ENCODE results near the gene OPCML.
A peak's percentile ranks its signal among the peaks of the same experiment; 100 is the strongest.

The OPCML gene

GRCh38 chr11:132997396-132997795, 534.9 kb downstream of the OPCML start:
- H3K36me3 ChIP-seq (replicated peaks in 1 of 2; ENCODE audit: control insufficient read depth in 2 of 2, insufficient read depth in 2 of 2, low read length in 2 of 2): no peaks in the 10 kb centered on the region
- no peak overlapping the region for H3K14ac ChIP-seq (ENCODE audit: low read length)
- no peak overlapping the region for H3K9ac ChIP-seq (ENCODE audit: low read depth, low read length, poor library complexity)
- no peaks in the 10 kb centered on the region for H3K79me1 ChIP-seq (ENCODE audit: low read depth, low read length)
- H3K9me3 ChIP-seq (replicated peaks in 1 of 2; ENCODE audit: control insufficient read depth in 2 of 2, insufficient read depth in 1 of 2, low read depth in 1 of 2, low read length in 2 of 2): no peaks in the 10 kb centered on the region
- H2BK120ac ChIP-seq (ENCODE audit: low read depth, low read length): no peak overlapping the region
- no peak overlapping the region for H4K8ac ChIP-seq (ENCODE audit: low read depth, low read length)
- H2BK15ac ChIP-seq (ENCODE audit: low read length): no peak overlapping the region
- H3K4me2 ChIP-seq (ENCODE audit: insufficient read depth, low read length, poor library complexity, severe bottlenecking): no peak overlapping the region
- DNase-seq (ENCODE audit: low spot score): no peak
- H2BK12ac ChIP-seq (ENCODE audit: low read length): no peak overlapping the region
- H2AK5ac ChIP-seq (ENCODE audit: low read depth, low read length): no peak overlapping the region
- peaks cover 0 to 15% of the 10 kb centered on the region in 2 donors for H3K4me1 ChIP-seq (ENCODE audit: control insufficient read depth in 2 of 2, insufficient read depth in 1 of 2, low read depth in 1 of 2, low read length in 2 of 2)
- no peak overlapping the region for H3K4me3 ChIP-seq (ENCODE audit: low read length in 2 of 2)
- no peak overlapping the region for H4K91ac ChIP-seq (ENCODE audit: low read depth, low read length, poor library complexity)
- H3K27me3 ChIP-seq (ENCODE audit: control insufficient read depth in 3 of 3, insufficient read depth in 3 of 3, low read depth in 1 of 3, low read length in 3 of 3): peaks cover 0 to 12% (median 7%) of the 10 kb centered on the region in 3 experiments
- no peak overlapping the region for H3K27ac ChIP-seq (replicated peaks; ENCODE audit: low read length)
- H3K23ac ChIP-seq (ENCODE audit: low read depth, low read length, poor library complexity): no peak overlapping the region
- no CpG with 5 or more reads among the region's 5 CpGs for WGBS, 2 donors (ENCODE audit: extremely low coverage in 2 of 2, insufficient read length in 2 of 2, insufficient replicate concordance in 1 of 2)
- H3K4ac ChIP-seq (ENCODE audit: low read length): no peak overlapping the region
- H3K18ac ChIP-seq (ENCODE audit: low read length): no peak overlapping the region
- H2AFZ ChIP-seq (ENCODE audit: low read length): no peak overlapping the region
- no peak overlapping the region for H2BK5ac ChIP-seq (ENCODE audit: low read length)

- Histone ChIP-seq H3K4me3 (ENCODE audit: low read length in 2 of 2) (no peak overlapping the region), H3K14ac (ENCODE audit: low read length) (no peak overlapping the region), H3K79me1 (ENCODE audit: low read depth, low read length) (no peaks in the 10 kb centered on the region), H2BK5ac (ENCODE audit: low read length) (no peak overlapping the region), H2BK12ac (ENCODE audit: low read length) (no peak overlapping the region), H2BK120ac (ENCODE audit: low read depth, low read length) (no peak overlapping the region), H3K4ac (ENCODE audit: low read length) (no peak overlapping the region), H2AFZ (ENCODE audit: low read length) (no peak overlapping the region), H3K4me1 (ENCODE audit: control insufficient read depth in 2 of 2, insufficient read depth in 1 of 2, low read depth in 1 of 2, low read length in 2 of 2) (peaks cover 0 to 15% of the 10 kb centered on the region in 2 donors), H3K23ac (ENCODE audit: low read depth, low read length, poor library complexity) (no peak overlapping the region), H3K9me3 (replicated peaks in 1 of 2; ENCODE audit: control insufficient read depth in 2 of 2, insufficient read depth in 1 of 2, low read depth in 1 of 2, low read length in 2 of 2) (no peaks in the 10 kb centered on the region), H4K91ac (ENCODE audit: low read depth, low read length, poor library complexity) (no peak overlapping the region), H3K27me3 (ENCODE audit: control insufficient read depth in 3 of 3, insufficient read depth in 3 of 3, low read depth in 1 of 3, low read length in 3 of 3) (peaks cover 0 to 12% (median 7%) of the 10 kb centered on the region in 3 experiments), H2BK15ac (ENCODE audit: low read length) (no peak overlapping the region), H3K27ac (replicated peaks; ENCODE audit: low read length) (no peak overlapping the region), H2AK5ac (ENCODE audit: low read depth, low read length) (no peak overlapping the region), H3K36me3 (replicated peaks in 1 of 2; ENCODE audit: control insufficient read depth in 2 of 2, insufficient read depth in 2 of 2, low read length in 2 of 2) (no peaks in the 10 kb centered on the region), H4K8ac (ENCODE audit: low read depth, low read length) (no peak overlapping the region), H3K18ac (ENCODE audit: low read length) (no peak overlapping the region), H3K4me2 (ENCODE audit: insufficient read depth, low read length, poor library complexity, severe bottlenecking) (no peak overlapping the region), H3K9ac (ENCODE audit: low read depth, low read length, poor library complexity) (no peak overlapping the region)
- no peak for DNase-seq (ENCODE audit: low spot score)
- no CpG with 5 or more reads among the region's 6 CpGs for WGBS, 2 donors (ENCODE audit: extremely low coverage in 2 of 2, insufficient read length in 2 of 2, insufficient replicate concordance in 1 of 2)
These were observed 537.3 kb downstream of the OPCML start for GRCh38 chr11:132994966-132995365.

GRCh38 chr11:132993991-132994502, 538.3 kb downstream of the OPCML start:
- Histone ChIP-seq H4K91ac (ENCODE audit: low read depth, low read length, poor library complexity) (no peak overlapping the region), H3K27me3 (ENCODE audit: control insufficient read depth in 3 of 3, insufficient read depth in 3 of 3, low read depth in 1 of 3, low read length in 3 of 3) (peaks cover 0 to 12% (median 7%) of the 10 kb centered on the region in 3 experiments), H3K36me3 (replicated peaks in 1 of 2; ENCODE audit: control insufficient read depth in 2 of 2, insufficient read depth in 2 of 2, low read length in 2 of 2) (no peaks in the 10 kb centered on the region), H2BK5ac (ENCODE audit: low read length) (no peak overlapping the region), H3K4me1 (ENCODE audit: control insufficient read depth in 2 of 2, insufficient read depth in 1 of 2, low read depth in 1 of 2, low read length in 2 of 2) (peaks cover 0 to 12% of the 10 kb centered on the region in 2 donors), H3K14ac (ENCODE audit: low read length) (no peak overlapping the region), H3K4ac (ENCODE audit: low read length) (no peak overlapping the region), H3K4me3 (ENCODE audit: low read length in 2 of 2) (peak overlapping the region in 1 of 2 donors; percentile 59), H2BK120ac (ENCODE audit: low read depth, low read length) (no peak overlapping the region), H4K8ac (ENCODE audit: low read depth, low read length) (no peak overlapping the region), H2BK12ac (ENCODE audit: low read length) (no peak overlapping the region), H2AK5ac (ENCODE audit: low read depth, low read length) (no peak overlapping the region), H3K79me1 (ENCODE audit: low read depth, low read length) (no peaks in the 10 kb centered on the region), H3K23ac (ENCODE audit: low read depth, low read length, poor library complexity) (no peak overlapping the region), H3K18ac (ENCODE audit: low read length) (peak overlapping the region; percentile 61), H3K4me2 (ENCODE audit: insufficient read depth, low read length, poor library complexity, severe bottlenecking) (peak overlapping the region; percentile 58), H3K9ac (ENCODE audit: low read depth, low read length, poor library complexity) (no peak overlapping the region), H3K27ac (replicated peaks; ENCODE audit: low read length) (no peak overlapping the region), H2AFZ (ENCODE audit: low read length) (peak overlapping the region; percentile 25), H2BK15ac (ENCODE audit: low read length) (no peak overlapping the region), H3K9me3 (replicated peaks in 1 of 2; ENCODE audit: control insufficient read depth in 2 of 2, insufficient read depth in 1 of 2, low read depth in 1 of 2, low read length in 2 of 2) (no peaks in the 10 kb centered on the region)
- no peak for DNase-seq (ENCODE audit: low spot score)
- no CpG with 5 or more reads among the region's 32 CpGs for WGBS, 2 donors (ENCODE audit: extremely low coverage in 2 of 2, insufficient read length in 2 of 2, insufficient replicate concordance in 1 of 2)

GRCh38 chr11:132992838-132993631, 539.3 kb downstream of the OPCML start:
- H2BK5ac ChIP-seq (ENCODE audit: low read length): no peak overlapping the region
- DNase-seq (ENCODE audit: low spot score): peak; percentile 48
- no peak overlapping the region for H2BK12ac ChIP-seq (ENCODE audit: low read length)
- H3K14ac ChIP-seq (ENCODE audit: low read length): no peak overlapping the region
- no peaks in the 10 kb centered on the region for H3K79me1 ChIP-seq (ENCODE audit: low read depth, low read length)
- no peak overlapping the region for H3K9ac ChIP-seq (ENCODE audit: low read depth, low read length, poor library complexity)
- no CpG with 5 or more reads among the region's 15 CpGs for WGBS, 2 donors (ENCODE audit: extremely low coverage in 2 of 2, insufficient read length in 2 of 2, insufficient replicate concordance in 1 of 2)
- H3K27me3 ChIP-seq (ENCODE audit: control insufficient read depth in 3 of 3, insufficient read depth in 3 of 3, low read depth in 1 of 3, low read length in 3 of 3): peaks cover 0 to 12% (median 7%) of the 10 kb centered on the region in 3 experiments
- H2AFZ ChIP-seq (ENCODE audit: low read length): no peak overlapping the region
- no peaks in the 10 kb centered on the region for H3K9me3 ChIP-seq (replicated peaks in 1 of 2; ENCODE audit: control insufficient read depth in 2 of 2, insufficient read depth in 1 of 2, low read depth in 1 of 2, low read length in 2 of 2)
- H3K27ac ChIP-seq (replicated peaks; ENCODE audit: low read length): peak overlapping the region; percentile 8
- H3K36me3 ChIP-seq (replicated peaks in 1 of 2; ENCODE audit: control insufficient read depth in 2 of 2, insufficient read depth in 2 of 2, low read length in 2 of 2): no peaks in the 10 kb centered on the region
- H2BK120ac ChIP-seq (ENCODE audit: low read depth, low read length): no peak overlapping the region
- peak overlapping the region; percentile 58 for H3K4me2 ChIP-seq (ENCODE audit: insufficient read depth, low read length, poor library complexity, severe bottlenecking)
- H2BK15ac ChIP-seq (ENCODE audit: low read length): no peak overlapping the region
- H3K4me3 ChIP-seq (ENCODE audit: low read length in 2 of 2): no peak overlapping the region
- no peak overlapping the region for H3K18ac ChIP-seq (ENCODE audit: low read length)
- no peak overlapping the region for H4K8ac ChIP-seq (ENCODE audit: low read depth, low read length)
- H3K23ac ChIP-seq (ENCODE audit: low read depth, low read length, poor library complexity): no peak overlapping the region
- H4K91ac ChIP-seq (ENCODE audit: low read depth, low read length, poor library complexity): no peak overlapping the region
- no peak overlapping the region for H3K4ac ChIP-seq (ENCODE audit: low read length)
- H3K4me1 ChIP-seq (ENCODE audit: control insufficient read depth in 2 of 2, insufficient read depth in 1 of 2, low read depth in 1 of 2, low read length in 2 of 2): peaks cover 0 to 12% of the 10 kb centered on the region in 2 donors
- no peak overlapping the region for H2AK5ac ChIP-seq (ENCODE audit: low read depth, low read length)
